Pancreas (tissue), 10 donors: Measurements from ENCODE around the gene KBTBD13. TPM values are rescaled to one million over a fixed set of nuclear protein-coding genes. Genes with fewer than 3 reads are reported as not detected.

Experiments
- ATAC-seq, 4 donors: fragments of 200-7000 bp; cut with Tn5 transposase; one replicate each; pipeline versions ENCODE4 v1.8.0 to v1.9.1; 2020; ENCODE audit warnings: mild to moderate bottlenecking in 4 of 4, moderate library complexity in 4 of 4
- DNase-seq, 6 donors: peaks; one replicate each; pipeline ENCODE4 v3.0.0-alpha.2; 2020
- FAIRE-seq: peaks from 2 replicates; lab custom pipeline; 2012; peaks lifted over from hg19 to GRCh38; lab: Jason Lieb, UNC
- H3K27ac ChIP-seq, 4 donors: fragments of 200-600 bp; sonication (generic); 1 replicate in 3 of 4; 2 replicates in 1 of 4; pipeline versions ENCODE4 v1.5.0 to v1.8.0; 2020
- H3K27me3 ChIP-seq, 4 donors: fragments of 200-600 bp; one replicate each; pipeline ENCODE4 v1.8.0; 2021
- H3K36me3 ChIP-seq, 3 donors: fragments of 200-600 bp; sonication (generic) in 1 of 3; one replicate each; pipeline versions ENCODE4 v1.5.0 to v1.8.0; 2020 to 2021
- H3K4me1 ChIP-seq, 3 donors: fragments of 200-600 bp; one replicate each; pipeline ENCODE4 v1.8.0; 2021
- H3K4me3 ChIP-seq, 4 donors: fragments of 200-600 bp; sonication (generic) in 2 of 4; one replicate each; pipeline versions ENCODE4 v1.5.0 to v1.8.0; 2020 to 2021
- H3K9me3 ChIP-seq, 4 donors: fragments of 200-600 bp; one replicate each; pipeline ENCODE4 v1.8.0; 2021
- WGBS, 2 donors: extraction: QIAGEN DNeasy Blood & Tissue Kit; methylation state at CpG; one replicate each; pipeline ENCODE4 v1.1.7; 2013; 5-methylcytosine and 5-hydroxymethylcytosine counted together
- intact Hi-C, 3 donors: fragments of 100-400 bp; cut with DNase I; formaldehyde crosslinking; loops; one replicate each; pipeline versions ENCODE4 v1.11.1 to v1.14.2; 2022
- polyA plus RNA-seq, 2 donors: library from polyadenylated mRNA; stranded (reverse); fragments of 200-250 nt; gene quantifications; one replicate each; pipeline ENCODE4 v1.2.3, GENCODE V29; 2013
- total RNA-seq, 6 donors: library from RNA; stranded (reverse); fragmentation: NEBNext Ultra II Directional in 4 of 6; extraction: Animal tissue kit (Norgen Biotek cat#: 25700) in 4 of 6; gene quantifications; one replicate each; pipeline versions ENCODE4 v1.2.1 to v1.2.4, GENCODE V29; 2021 to 2023
- TF ChIP-seq, protein P1 (sequence below), 4 donors: fragments of 200-600 bp; sonication (generic) in 3 of 4; IDR thresholded peaks; one replicate each; pipeline versions ENCODE4 v1.5.0 to v1.8.0; 2021; ENCODE audit warnings: antibody characterized with exemption in 4 of 4
- donor health status: healthy with polysubstance abuse.
- donor health status: DM: no; HTN: no; CAD: no; lungs with moderate emphysema.
- donor health status: DM: no; HTN: no; CAD: no.
- donor health status: control.
- donor health status: control.
- donor health status: Bipolar disorder and iron deficiency.
- donor health status: DM: yes; HTN: yes; CAD: no.
- donor health status: DM: no; HTN: no; CAD: no.
- donor health status: DM: no; HTN: no; CAD: no.
- donor health status: DM: yes; HTN: yes; CAD: no.

The KBTBD13 gene
- total and polyA plus RNA-seq, 8 donors: not detected

DNA sequence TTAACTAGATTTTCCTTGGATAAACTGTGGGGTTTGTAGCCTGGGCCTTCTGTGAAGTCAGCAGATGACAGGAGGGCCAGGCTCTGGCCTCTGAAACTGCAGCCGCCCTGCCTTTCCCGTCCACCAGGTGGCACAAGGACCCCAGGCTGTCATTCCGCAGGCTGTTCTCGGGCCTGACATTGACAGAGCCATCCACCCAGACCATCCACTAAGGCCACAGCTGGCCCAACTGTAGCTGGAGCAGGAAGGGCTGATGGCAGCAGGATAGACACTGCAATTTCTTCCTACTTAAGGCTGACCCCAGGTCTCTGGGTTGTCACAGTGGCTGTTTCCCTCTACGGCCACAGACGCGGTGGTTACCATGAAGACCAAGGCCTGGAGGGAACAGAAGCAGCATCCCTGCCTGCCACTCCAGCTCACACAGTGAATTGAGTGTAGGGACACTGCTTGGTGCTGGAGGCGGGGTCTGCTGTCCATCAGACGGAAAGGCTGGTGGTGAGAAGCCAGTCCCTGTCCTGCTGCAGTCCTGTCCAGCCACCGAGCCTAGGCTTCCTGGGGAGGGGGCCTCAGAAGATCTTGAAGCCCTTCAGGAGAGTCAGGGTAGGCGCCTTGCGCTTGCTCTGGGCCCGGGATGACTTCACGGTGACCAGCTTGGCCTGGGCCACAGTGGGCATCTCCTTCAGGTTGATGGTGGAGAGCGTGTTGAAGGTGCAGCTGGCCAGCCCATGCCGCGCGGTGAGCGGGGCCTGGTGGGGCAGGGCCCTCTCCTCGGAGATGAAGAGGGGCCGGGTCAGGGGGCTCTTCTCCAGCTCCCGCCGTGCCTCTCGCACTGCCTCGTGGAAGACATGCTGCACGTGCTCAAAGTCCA is 22.0 kb upstream of the KBTBD13 start:
- H3K4me3 ChIP-seq: no peak overlapping the region
- H3K27ac ChIP-seq: no peak overlapping the region
- H3K36me3 ChIP-seq: no peaks in the 10 kb centered on the region
- no peaks in the 10 kb centered on the region for H3K9me3 ChIP-seq
- FAIRE-seq (no peak), DNase-seq (peak in 5 of 6 donors; percentile 51 to 90 (median 79)), ATAC-seq (peak; percentile 73 to 91 (median 87))
- no peaks in the 10 kb centered on the region for H3K4me1 ChIP-seq
- TF ChIP-seq, protein P1, sequence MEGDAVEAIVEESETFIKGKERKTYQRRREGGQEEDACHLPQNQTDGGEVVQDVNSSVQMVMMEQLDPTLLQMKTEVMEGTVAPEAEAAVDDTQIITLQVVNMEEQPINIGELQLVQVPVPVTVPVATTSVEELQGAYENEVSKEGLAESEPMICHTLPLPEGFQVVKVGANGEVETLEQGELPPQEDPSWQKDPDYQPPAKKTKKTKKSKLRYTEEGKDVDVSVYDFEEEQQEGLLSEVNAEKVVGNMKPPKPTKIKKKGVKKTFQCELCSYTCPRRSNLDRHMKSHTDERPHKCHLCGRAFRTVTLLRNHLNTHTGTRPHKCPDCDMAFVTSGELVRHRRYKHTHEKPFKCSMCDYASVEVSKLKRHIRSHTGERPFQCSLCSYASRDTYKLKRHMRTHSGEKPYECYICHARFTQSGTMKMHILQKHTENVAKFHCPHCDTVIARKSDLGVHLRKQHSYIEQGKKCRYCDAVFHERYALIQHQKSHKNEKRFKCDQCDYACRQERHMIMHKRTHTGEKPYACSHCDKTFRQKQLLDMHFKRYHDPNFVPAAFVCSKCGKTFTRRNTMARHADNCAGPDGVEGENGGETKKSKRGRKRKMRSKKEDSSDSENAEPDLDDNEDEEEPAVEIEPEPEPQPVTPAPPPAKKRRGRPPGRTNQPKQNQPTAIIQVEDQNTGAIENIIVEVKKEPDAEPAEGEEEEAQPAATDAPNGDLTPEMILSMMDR (IDR thresholded peaks at IDR 0.05): peak; percentile 76 to 81 (median 78)
- no peaks in the 10 kb centered on the region for H3K27me3 ChIP-seq
- intact Hi-C loops: loop anchor here in 1 of 3 donors (10.0 kb wide), 1 partner anchor 220 kb away; no protein-coding TSS in a partner anchor
- WGBS, 2 donors: 63 to 73% methylated on average over 26 of the region's 26 CpGs

GRCh38 chr15:65055201-65055870 is 21.2 kb upstream of the KBTBD13 start:
- Histone ChIP-seq H3K9me3 (no peaks in the 10 kb centered on the region), H3K4me1 (no peaks in the 10 kb centered on the region), H3K36me3 (no peaks in the 10 kb centered on the region), H3K27me3 (no peaks in the 10 kb centered on the region), H3K27ac (no peak overlapping the region), H3K4me3 (no peak overlapping the region)
- peak in 3 of 4 donors; percentile 9 to 32 (median 10) for ATAC-seq
- WGBS, 2 donors: 62 to 63% methylated on average over 6 of the region's 6 CpGs
- intact Hi-C loops: loop anchor here in 1 of 3 donors (10.0 kb wide), 1 partner anchor 219 kb away; no protein-coding TSS in a partner anchor
- DNase-seq: no peak
- FAIRE-seq: no peak
- TF ChIP-seq, protein P1 (IDR thresholded peaks at IDR 0.05): no peak

- ATAC-seq: no peak
- intact Hi-C loops: loop anchor here in 1 of 3 donors (10.0 kb wide), 1 partner anchor 219 kb away; no protein-coding TSS in a partner anchor
- Histone ChIP-seq H3K27me3 (no peaks in the 10 kb centered on the region), H3K4me3 (no peak overlapping the region), H3K9me3 (no peaks in the 10 kb centered on the region), H3K27ac (no peak overlapping the region), H3K4me1 (no peaks in the 10 kb centered on the region), H3K36me3 (no peaks in the 10 kb centered on the region)
- WGBS, 2 donors: 77 to 78% methylated on average over 9 of the region's 9 CpGs
- DNase-seq: no peak
- TF ChIP-seq, protein P1 (IDR thresholded peaks at IDR 0.05): no peak
- FAIRE-seq: no peak
These were observed 20.4 kb upstream of the KBTBD13 start for GRCh38 chr15:65056106-65056505.

GRCh38 chr15:65056868-65057548 is 19.5 kb upstream of the KBTBD13 start:
- Histone ChIP-seq H3K36me3 (no peaks in the 10 kb centered on the region), H3K27ac (no peak overlapping the region), H3K4me1 (no peaks in the 10 kb centered on the region), H3K4me3 (no peak overlapping the region), H3K27me3 (no peaks in the 10 kb centered on the region), H3K9me3 (no peaks in the 10 kb centered on the region)
- intact Hi-C loops: loop anchor here in 1 of 3 donors (10.0 kb wide), 1 partner anchor 218 kb away; no protein-coding TSS in a partner anchor
- TF ChIP-seq, protein P1 (IDR thresholded peaks at IDR 0.05): no peak
- FAIRE-seq: no peak
- WGBS, 2 donors: 67 to 77% methylated on average over 8 of the region's 8 CpGs
- ATAC-seq: peak in 3 of 4 donors; percentile 7 to 56 (median 17)
- no peak for DNase-seq
